CD4-positive, alpha-beta memory T cell (primary cell): ENCODE results near the gene CILP. TPM values are rescaled to one million over a fixed set of nuclear protein-coding genes. Genes with fewer than 3 reads are reported as not detected.

ENCODE experiments used
- CTCF ChIA-PET: fragments of 350-600 bp; sonication (Branson Sonifier 250); formaldehyde crosslinking; loops from one replicate; lab custom pipeline; 2021; ENCODE audit warnings: inconsistent platforms; ENCODE audit not compliant: partially characterized antibody; lab: Charles Lee
- POLR2A ChIA-PET: fragments of 350-600 bp; sonication (Branson Sonifier 250); formaldehyde crosslinking; loops from one replicate; lab custom pipeline; 2021; ENCODE audit not compliant: partially characterized antibody; lab: Charles Lee
- DNase-seq, 5 donors: peaks; one replicate each; pipeline versions ENCODE4 v3.0.0 to v3.0.0-alpha.2; 2020 to 2022; ENCODE audit warnings: mixed read lengths in 1 of 5
- H3K27ac ChIP-seq: one replicate; pipeline ENCODE4 v1.7.0; 2013; ENCODE audit warnings: low read depth, low read length
- H3K27me3 ChIP-seq: 2 replicates; pipeline ENCODE4 v1.7.0; 2013; ENCODE audit warnings: mild to moderate bottlenecking, low read length, moderate library complexity; ENCODE audit not compliant: insufficient read depth
- H3K36me3 ChIP-seq: 2 replicates; pipeline ENCODE4 v1.7.0; 2013; ENCODE audit warnings: mild to moderate bottlenecking, low read length, moderate library complexity; ENCODE audit not compliant: insufficient read depth
- H3K4me1 ChIP-seq: 2 replicates; pipeline ENCODE4 v1.7.0; 2013; ENCODE audit warnings: mild to moderate bottlenecking, low read length, moderate library complexity; ENCODE audit not compliant: insufficient read depth
- H3K4me3 ChIP-seq, 2 donors: one replicate each; pipeline ENCODE4 v1.7.0; 2013; ENCODE audit warnings: low read length in 2 of 2, mild to moderate bottlenecking in 1 of 2
- H3K9me3 ChIP-seq, 2 donors: one replicate each; pipeline ENCODE4 v1.7.0; 2013; ENCODE audit warnings: low read length in 2 of 2, control low read depth in 1 of 2; ENCODE audit not compliant: control insufficient read depth in 1 of 2
- H3K27ac Mint-ChIP-seq, 7 donors: one replicate each; pipeline ENCODE4 v1.8.0; 2020 to 2021; ENCODE audit warnings: mixed read lengths in 7 of 7, mild to moderate bottlenecking in 6 of 7, inconsistent platforms in 3 of 7, moderate library complexity in 3 of 7
- H3K27me3 Mint-ChIP-seq, 2 donors: one replicate each; pipeline ENCODE4 v1.8.0; 2020 to 2021; ENCODE audit warnings: mixed read lengths in 2 of 2
- H3K36me3 Mint-ChIP-seq, 2 donors: one replicate each; pipeline ENCODE4 v1.8.0; 2020 to 2021; ENCODE audit warnings: mixed read lengths in 2 of 2, inconsistent platforms in 1 of 2, mild to moderate bottlenecking in 1 of 2
- H3K4me1 Mint-ChIP-seq, 4 donors: one replicate each; pipeline ENCODE4 v1.8.0; 2020 to 2021; ENCODE audit warnings: mixed read lengths in 4 of 4, mild to moderate bottlenecking in 1 of 4
- H3K4me3 Mint-ChIP-seq, 8 donors: one replicate each; pipeline ENCODE4 v1.8.0; 2020 to 2021; ENCODE audit warnings: mixed read lengths in 8 of 8, mild to moderate bottlenecking in 7 of 8, moderate library complexity in 6 of 8, inconsistent platforms in 3 of 8
- H3K9me3 Mint-ChIP-seq, 8 donors: one replicate each; pipeline ENCODE4 v1.8.0; 2020 to 2021; ENCODE audit warnings: mixed read lengths in 8 of 8, mild to moderate bottlenecking in 5 of 8, inconsistent platforms in 3 of 8, moderate library complexity in 1 of 8
- intact Hi-C: fragments of 100-400 bp; cut with micrococcal nuclease; formaldehyde crosslinking; loops from one replicate; pipeline ENCODE4 v1.15.1; 2023
- polyA plus RNA-seq, 2 donors: library from polyadenylated mRNA; unstranded; fragments of 300-500 nt; fragmentation: Illumina TruSeq; gene quantifications; one replicate each; pipeline ENCODE4 v1.2.3, GENCODE V29; 2021
- total RNA-seq, 2 experiments: library from RNA; stranded (reverse); gene quantifications; one replicate each; pipeline ENCODE4 v1.2.3, GENCODE V29; 2021

Gene CILP
- total and polyA plus RNA-seq, 4 experiments from 2014 or later, result 0.42 to 0.44 TPM; not detected in 2

GRCh38 chr15:65171428-65171827, 39.8 kb downstream of the CILP start:
- no peaks in the 10 kb centered on the region for H3K9me3 Mint-ChIP-seq
- no peak overlapping the region for H3K4me3 ChIP-seq

GRCh38 chr15:65165875-65166274, 45.4 kb downstream of the CILP start:
- Mint-ChIP-seq H3K4me3 (no peak overlapping the region), H3K4me1 (peaks cover 0 to 8% (median 3%) of the 10 kb centered on the region in 4 donors), H3K27me3 (no peaks in the 10 kb centered on the region), H3K9me3 (no peaks in the 10 kb centered on the region), H3K36me3 (peaks cover 11 to 29% of the 10 kb centered on the region in 2 donors), H3K27ac (peak overlapping the region in 1 of 7 donors; percentile 8)
- no peak for DNase-seq
- intact Hi-C loops, result no loop called here
- H3K27me3 ChIP-seq, result no peaks in the 10 kb centered on the region
- H3K36me3 ChIP-seq, result peaks cover 29% of the 10 kb centered on the region
- POLR2A ChIA-PET, result interaction anchor here (1.0 kb wide), 1 partner anchor 8 kb away, joined by 3 read pairs; no protein-coding TSS in a partner anchor
- no peak overlapping the region for H3K4me3 ChIP-seq
- no peaks in the 10 kb centered on the region for H3K4me1 ChIP-seq
- H3K9me3 ChIP-seq, result no peaks in the 10 kb centered on the region
- no peak overlapping the region for H3K27ac ChIP-seq
- CTCF ChIA-PET, result no interaction called here

More at GRCh38 chr15:65171428-65171827, 39.8 kb downstream of the CILP start:
- Mint-ChIP-seq H3K36me3 (peaks cover 20 to 42% of the 10 kb centered on the region in 2 donors), H3K27me3 (no peaks in the 10 kb centered on the region), H3K4me3 (no peak overlapping the region), H3K27ac (no peak overlapping the region), H3K4me1 (peaks cover 6 to 12% (median 9%) of the 10 kb centered on the region in 4 donors)
- intact Hi-C loops, result no loop called here
- ChIA-PET CTCF (no interaction called here), POLR2A (no interaction called here)
- no peaks in the 10 kb centered on the region for H3K4me1 ChIP-seq
- DNase-seq, result no peak
- H3K27me3 ChIP-seq, result no peaks in the 10 kb centered on the region
- H3K27ac ChIP-seq, result no peak overlapping the region
- peaks cover 41% of the 10 kb centered on the region for H3K36me3 ChIP-seq
- H3K9me3 ChIP-seq, result no peaks in the 10 kb centered on the region

- POLR2A ChIA-PET, result interaction anchor here (0.7 to 1.4 kb wide), 3 partner anchors 21 to 140 kb away, joined by 3 to 4 read pairs (median 3); partner anchors contain the start of genes CLPX and RNU5B-1
- no peak for DNase-seq
- H3K27ac Mint-ChIP-seq, result no peak overlapping the region
- H3K4me3 Mint-ChIP-seq, result no peak overlapping the region
- no peaks in the 10 kb centered on the region for H3K4me1 ChIP-seq
- H3K36me3 ChIP-seq, result peaks cover 24% of the 10 kb centered on the region
- peaks cover 15 to 31% of the 10 kb centered on the region in 2 donors for H3K36me3 Mint-ChIP-seq
- CTCF ChIA-PET, result no interaction called here
- H3K27me3 ChIP-seq, result no peaks in the 10 kb centered on the region
- intact Hi-C loops, result no loop called here
- no peaks in the 10 kb centered on the region for H3K27me3 Mint-ChIP-seq
- H3K4me3 ChIP-seq, result no peak overlapping the region
- no peaks in the 10 kb centered on the region for H3K9me3 Mint-ChIP-seq
- peaks cover 0 to 14% (median 5%) of the 10 kb centered on the region in 4 donors for H3K4me1 Mint-ChIP-seq
- no peak overlapping the region for H3K27ac ChIP-seq
- no peaks in the 10 kb centered on the region for H3K9me3 ChIP-seq
Observed at GRCh38 chr15:65164139-65164538, 47.1 kb downstream of the CILP start.

- peaks cover 31% of the 10 kb centered on the region for H3K36me3 ChIP-seq
- H3K27me3 ChIP-seq, result no peaks in the 10 kb centered on the region
- POLR2A ChIA-PET, result interaction anchor here (1.5 kb wide), 1 partner anchor 124 kb away, joined by 3 read pairs; the partner anchor contains the start of gene PARP16
- Mint-ChIP-seq H3K27ac (peak overlapping the region in 1 of 7 donors; percentile 7), H3K27me3 (no peaks in the 10 kb centered on the region), H3K4me1 (peaks cover 0 to 14% (median 5%) of the 10 kb centered on the region in 4 donors), H3K9me3 (no peaks in the 10 kb centered on the region), H3K36me3 (peaks cover 15 to 34% of the 10 kb centered on the region in 2 donors), H3K4me3 (no peak overlapping the region)
- CTCF ChIA-PET, result no interaction called here
- no peak for DNase-seq
- intact Hi-C loops, result no loop called here
- no peak overlapping the region for H3K27ac ChIP-seq
- H3K4me1 ChIP-seq, result no peaks in the 10 kb centered on the region
- no peak overlapping the region for H3K4me3 ChIP-seq
- H3K9me3 ChIP-seq, result no peaks in the 10 kb centered on the region
Observed at GRCh38 chr15:65163041-65163440, 48.2 kb downstream of the CILP start.

GRCh38 chr15:65156692-65157091, 54.6 kb downstream of the CILP start:
- no peak overlapping the region for H3K4me3 ChIP-seq
- H3K27me3 ChIP-seq, result no peaks in the 10 kb centered on the region
- H3K27ac ChIP-seq, result no peak overlapping the region
- Mint-ChIP-seq H3K27ac (no peak overlapping the region), H3K4me3 (no peak overlapping the region), H3K4me1 (peaks cover 0 to 7% (median 2%) of the 10 kb centered on the region in 4 donors), H3K9me3 (no peaks in the 10 kb centered on the region), H3K27me3 (no peaks in the 10 kb centered on the region), H3K36me3 (peaks cover 33 to 54% of the 10 kb centered on the region in 2 donors)
- intact Hi-C loops, result no loop called here
- DNase-seq, result no peak
- no peaks in the 10 kb centered on the region for H3K4me1 ChIP-seq
- ChIA-PET CTCF (interaction anchor here (0.8 kb wide), 1 partner anchor 123 kb away, joined by 3 read pairs; no protein-coding TSS in a partner anchor), POLR2A (no interaction called here)
- H3K36me3 ChIP-seq, result peaks cover 39% of the 10 kb centered on the region
- no peaks in the 10 kb centered on the region for H3K9me3 ChIP-seq

GRCh38 chr15:65154720-65155119, 56.6 kb downstream of the CILP start:
- no peak for DNase-seq
- H3K36me3 Mint-ChIP-seq, result peaks cover 32 to 57% of the 10 kb centered on the region in 2 donors
- Histone ChIP-seq H3K27me3 (no peaks in the 10 kb centered on the region), H3K9me3 (no peaks in the 10 kb centered on the region), H3K36me3 (peaks cover 45% of the 10 kb centered on the region), H3K4me1 (no peaks in the 10 kb centered on the region), H3K27ac (no peak overlapping the region), H3K4me3 (no peak overlapping the region)
- no peak overlapping the region for H3K27ac Mint-ChIP-seq
- intact Hi-C loops, result no loop called here
- no peak overlapping the region for H3K4me3 Mint-ChIP-seq
- peaks cover 0 to 2% (median 0%) of the 10 kb centered on the region in 4 donors for H3K4me1 Mint-ChIP-seq
- CTCF ChIA-PET, result no interaction called here
- no peaks in the 10 kb centered on the region for H3K27me3 Mint-ChIP-seq
- H3K9me3 Mint-ChIP-seq, result no peaks in the 10 kb centered on the region
- POLR2A ChIA-PET, result no interaction called here

GRCh38 chr15:65147902-65148301, 63.4 kb downstream of the CILP start:
- CTCF ChIA-PET, result no interaction called here
- H3K4me3 ChIP-seq, result no peak overlapping the region
- no peak for DNase-seq
- no peak overlapping the region for H3K27ac ChIP-seq
- H3K27ac Mint-ChIP-seq, result no peak overlapping the region
- H3K4me3 Mint-ChIP-seq, result no peak overlapping the region
- POLR2A ChIA-PET, result interaction anchor here (1.2 kb wide), 1 partner anchor 14 kb away, joined by 4 read pairs; the partner anchor contains the start of gene PDCD7
- H3K27me3 Mint-ChIP-seq, result no peaks in the 10 kb centered on the region
- peaks cover 18 to 25% of the 10 kb centered on the region in 2 donors for H3K36me3 Mint-ChIP-seq
- H3K36me3 ChIP-seq, result peaks cover 7% of the 10 kb centered on the region
- H3K9me3 ChIP-seq, result no peaks in the 10 kb centered on the region
- no peaks in the 10 kb centered on the region for H3K27me3 ChIP-seq
- intact Hi-C loops, result no loop called here
- no peaks in the 10 kb centered on the region for H3K9me3 Mint-ChIP-seq
- no peaks in the 10 kb centered on the region for H3K4me1 ChIP-seq
- H3K4me1 Mint-ChIP-seq, result peaks cover 0 to 2% (median 0%) of the 10 kb centered on the region in 4 donors
